Ishikawa (cell line): ENCODE results near the gene PIR.

Source experiments
- CEBPB ChIP-seq: IDR thresholded peaks from 2 replicates; pipeline ENCODE4 v1.6.1; 2012
- CREB1 ChIP-seq: IDR thresholded peaks from 2 replicates; pipeline ENCODE4 v1.6.1; 2012; ENCODE audit warnings: low read depth
- EGR1 ChIP-seq: IDR thresholded peaks from 2 replicates; pipeline ENCODE4 v1.6.1; 2012
- EP300 ChIP-seq: IDR thresholded peaks from 2 replicates; pipeline ENCODE4 v1.6.1; 2012; ENCODE audit warnings: borderline replicate concordance
- FOXM1 ChIP-seq: IDR thresholded peaks from 2 replicates; pipeline ENCODE4 v1.6.1; 2012; ENCODE audit warnings: low read depth, borderline replicate concordance
- MAX ChIP-seq: IDR thresholded peaks from 2 replicates; pipeline ENCODE4 v1.6.1; 2012
- NFIC ChIP-seq: IDR thresholded peaks from 2 replicates; pipeline ENCODE4 v1.6.1; 2012
- RAD21 ChIP-seq: IDR thresholded peaks from 2 replicates; pipeline ENCODE4 v1.6.1; 2012; ENCODE audit warnings: low read depth
- REST ChIP-seq: IDR thresholded peaks from 2 replicates; pipeline ENCODE4 v1.6.1; 2012; ENCODE audit warnings: low read depth, mild to moderate bottlenecking
- TAF1 ChIP-seq: IDR thresholded peaks from 2 replicates; pipeline ENCODE4 v1.6.1; 2012; ENCODE audit warnings: low read depth, mild to moderate bottlenecking
- TCF12 ChIP-seq: IDR thresholded peaks from 2 replicates; pipeline ENCODE4 v1.6.1; 2012; ENCODE audit warnings: low read depth
- TEAD4 ChIP-seq: IDR thresholded peaks from 2 replicates; pipeline ENCODE4 v1.6.1; 2012
- USF1 ChIP-seq: IDR thresholded peaks from 2 replicates; pipeline ENCODE4 v1.6.1; 2012
- YY1 ChIP-seq: IDR thresholded peaks from 2 replicates; pipeline ENCODE4 v1.6.1; 2012; ENCODE audit warnings: low read depth
- ZBTB7A ChIP-seq: IDR thresholded peaks from 2 replicates; pipeline ENCODE4 v1.6.1; 2012; ENCODE audit warnings: low read depth

PIR gene

GRCh38 chrX:15435836-15436619, 57.1 kb downstream of the PIR start:
- TF ChIP-seq EP300 (no peak), CREB1 (no peak)

- no peak for TF ChIP-seq TCF12
- no peak for TF ChIP-seq TAF1
- no peak for TF ChIP-seq EGR1
- no peak for TF ChIP-seq REST
- no peak for TF ChIP-seq CREB1
- no peak for TF ChIP-seq NFIC
- TF ChIP-seq USF1, result no peak
- no peak for TF ChIP-seq YY1
- TF ChIP-seq TEAD4, result no peak
- no peak for TF ChIP-seq MAX
- no peak for TF ChIP-seq RAD21
- TF ChIP-seq CEBPB, result no peak
- no peak for TF ChIP-seq ZBTB7A
- TF ChIP-seq FOXM1, result no peak
- TF ChIP-seq EP300, result no peak
Measured at GRCh38 chrX:15434205-15434604, 58.9 kb downstream of the PIR start.

DNA sequence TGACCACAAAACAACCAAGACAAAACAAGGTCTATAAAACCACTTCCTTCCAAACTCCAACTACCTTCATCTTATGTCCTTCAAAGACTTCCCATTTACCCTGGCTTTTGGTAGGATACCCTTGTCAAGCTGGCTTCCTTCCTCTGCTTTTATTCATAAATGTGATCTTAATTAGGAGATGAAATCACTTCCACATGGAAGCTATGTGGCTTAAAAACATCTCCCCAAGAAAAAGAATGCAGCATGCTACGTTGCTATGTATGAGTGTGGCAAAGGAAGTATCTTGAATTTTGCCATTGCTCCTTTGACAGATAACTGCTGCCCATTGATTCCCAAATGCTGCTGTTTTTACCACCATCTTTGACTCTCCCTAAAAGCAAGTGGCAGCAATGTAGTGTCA, 62.5 kb downstream of the PIR start:
- TF ChIP-seq TCF12 (no peak), FOXM1 (no peak), EP300 (no peak), EGR1 (no peak), CEBPB (no peak), NFIC (no peak), TEAD4 (no peak), CREB1 (no peak), REST (no peak), YY1 (no peak), ZBTB7A (no peak), TAF1 (no peak)

- TF ChIP-seq RAD21, result no peak
- no peak for TF ChIP-seq NFIC
- no peak for TF ChIP-seq REST
- no peak for TF ChIP-seq TEAD4
- TF ChIP-seq USF1, result no peak
- TF ChIP-seq EP300, result no peak
- TF ChIP-seq TAF1, result no peak
- TF ChIP-seq EGR1, result no peak
- no peak for TF ChIP-seq TCF12
- no peak for TF ChIP-seq CEBPB
- TF ChIP-seq FOXM1, result no peak
Measured at GRCh38 chrX:15430076-15430475, 63.1 kb downstream of the PIR start.

GRCh38 chrX:15425024-15425423, 68.1 kb downstream of the PIR start:
- TF ChIP-seq CREB1 (no peak), EGR1 (no peak), FOXM1 (no peak), EP300 (no peak)
